HFF-Myc (cell line): ENCODE results near the gene WBP2.

Experiments used
- DNase-seq: peaks from one replicate; pipeline ENCODE4 v3.0.0-alpha.2; 2011; ENCODE audit warnings: low read depth; ENCODE audit errors: extremely low read depth
- H3K4me3 ChIP-seq: replicated peaks from 2 replicates; pipeline ENCODE4 v1.5.1; 2011; ENCODE audit warnings: low read depth, mild to moderate bottlenecking, control low read depth, low read length
- CTCF ChIP-seq: IDR thresholded peaks from 2 replicates; pipeline ENCODE4 v1.5.1; 2012; ENCODE audit warnings: mild to moderate bottlenecking, low read depth, low read length, control low read depth; ENCODE audit errors: missing control alignments

The WBP2 gene

GRCh38 chr17:75834279-75834920 is 20.7 kb downstream of the WBP2 start:
- no peak for DNase-seq
- no peak overlapping the region for H3K4me3 ChIP-seq
- TF ChIP-seq CTCF = no peak

- no peak overlapping the region for H3K4me3 ChIP-seq
- no peak for DNase-seq
- no peak for TF ChIP-seq CTCF
Measured at GRCh38 chr17:75832652-75833400, 22.3 kb downstream of the WBP2 start.

GRCh38 chr17:75832164-75832651 is 22.9 kb downstream of the WBP2 start:
- peak; percentile 72 for DNase-seq
- H3K4me3 ChIP-seq = no peak overlapping the region
- no peak for TF ChIP-seq CTCF

GRCh38 chr17:75831032-75831571 is 24.0 kb downstream of the WBP2 start:
- no peak overlapping the region for H3K4me3 ChIP-seq
- TF ChIP-seq CTCF = no peak
- DNase-seq = no peak

- peak; percentile 48 for TF ChIP-seq CTCF
- no peak for DNase-seq
- H3K4me3 ChIP-seq = no peak overlapping the region
Measured at GRCh38 chr17:75830164-75831031, 24.7 kb downstream of the WBP2 start.

- no peak overlapping the region for H3K4me3 ChIP-seq
- TF ChIP-seq CTCF = no peak
- no peak for DNase-seq
Measured at GRCh38 chr17:75829747-75830146, 25.4 kb downstream of the WBP2 start.
